AG20443 (cell line): ENCODE data around the gene C11orf86.

Experiments
- DNase-seq: peaks from one replicate; pipeline ENCODE4 v3.0.0; 2012; ENCODE audit warnings: low spot score, mixed read lengths

C11orf86 gene

GRCh38 chr11:67025750-67026149 is 50.6 kb downstream of the C11orf86 start:
- no peak for DNase-seq
